Activated naive CD4-positive, alpha-beta T cell treated with Interleukin-2 at 50 U/mL for 16 hours (primary cell): ENCODE measurements around the gene WNK2.
"Not testable (repeated sequence)": the region's sequence is repeated elsewhere in the genome, so short reads cannot be mapped to it uniquely, and the experiment has no call there.

ENCODE experiments used
- DNase-seq: peaks from one replicate; pipeline ENCODE4 v3.0.0-alpha.2; 2020

WNK2 gene

DNA sequence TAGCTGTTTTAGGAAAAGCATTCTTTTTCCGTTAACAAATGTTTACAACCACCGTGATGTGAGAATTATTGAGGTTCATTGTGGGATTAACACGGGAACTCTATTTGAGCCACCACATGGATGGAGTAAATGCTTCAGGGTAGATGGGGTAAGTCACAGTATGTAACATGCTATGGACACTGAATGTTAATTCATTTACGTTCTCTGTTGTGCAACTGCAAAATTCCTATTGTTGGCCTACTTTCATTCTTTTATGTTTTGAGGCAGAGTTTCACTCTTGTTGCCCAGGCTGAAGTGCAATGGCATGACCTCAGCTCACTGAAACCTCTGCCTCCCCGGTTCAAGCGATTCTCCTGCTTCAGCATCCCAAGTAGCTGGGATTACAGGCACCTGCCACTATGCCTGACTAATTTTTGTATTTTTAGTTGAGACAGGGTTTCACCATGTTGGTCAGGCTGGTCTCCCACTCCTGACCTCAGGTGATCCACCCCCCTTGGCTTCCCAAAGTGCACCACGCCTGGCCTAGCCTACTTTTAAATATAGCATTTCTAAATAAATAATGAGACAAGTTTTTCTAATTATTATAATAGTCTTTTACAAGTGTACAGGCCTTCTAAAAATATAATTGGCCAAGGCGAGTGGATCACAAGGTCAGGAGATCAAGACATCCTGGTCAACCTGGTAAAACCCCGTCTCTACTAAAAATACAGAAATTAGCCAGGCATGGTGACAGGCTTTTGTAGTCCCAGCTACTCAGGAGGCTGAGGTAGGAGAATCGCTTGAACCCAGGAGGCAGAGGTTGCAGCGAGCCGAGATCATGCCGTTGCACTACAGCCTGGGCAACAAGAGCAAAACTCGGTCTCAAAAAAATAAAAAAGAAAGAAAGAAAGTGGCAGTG, 169.7 kb downstream of the WNK2 start:
- not testable (repeated sequence) for DNase-seq

DNA sequence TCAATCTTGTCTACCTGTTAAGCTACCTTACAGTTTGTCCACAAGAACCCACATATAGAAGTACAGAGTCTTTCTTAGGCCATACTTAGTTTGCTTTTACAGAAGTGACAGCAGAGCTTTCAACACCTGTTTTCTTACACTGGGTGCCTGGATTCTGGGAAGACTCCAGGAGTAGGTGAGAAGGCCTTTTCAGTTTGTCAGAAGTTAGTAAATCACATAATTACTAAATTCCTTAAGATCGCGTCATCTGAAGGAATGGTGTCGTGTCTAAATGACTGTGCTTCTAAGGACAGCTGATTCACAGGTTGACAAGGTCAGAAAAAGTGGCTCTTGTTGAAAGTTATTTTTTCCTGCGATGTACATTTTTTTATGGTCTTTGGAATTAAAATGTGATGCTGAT, 170.5 kb downstream of the WNK2 start:
- DNase-seq, result no peak

DNA sequence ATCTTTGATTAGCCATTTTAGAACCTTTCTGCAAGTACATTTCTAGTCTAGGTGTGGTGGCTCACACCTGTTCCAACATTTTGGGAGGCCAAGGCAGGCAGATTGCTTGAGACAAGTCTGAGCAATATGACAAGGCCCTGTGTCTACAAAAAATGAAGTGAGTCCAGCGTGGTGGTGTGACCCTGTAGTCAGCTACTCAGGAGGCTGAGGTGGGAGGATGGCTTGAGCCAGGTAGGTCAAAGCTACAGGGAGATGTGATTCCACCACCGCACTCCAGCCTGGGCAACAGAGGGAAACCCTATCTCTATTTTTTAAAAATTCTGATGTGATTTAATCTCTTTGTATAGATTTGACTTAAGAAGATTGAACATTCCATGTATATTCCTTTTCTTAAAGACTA, 171.9 kb downstream of the WNK2 start:
- DNase-seq, result no peak

DNA sequence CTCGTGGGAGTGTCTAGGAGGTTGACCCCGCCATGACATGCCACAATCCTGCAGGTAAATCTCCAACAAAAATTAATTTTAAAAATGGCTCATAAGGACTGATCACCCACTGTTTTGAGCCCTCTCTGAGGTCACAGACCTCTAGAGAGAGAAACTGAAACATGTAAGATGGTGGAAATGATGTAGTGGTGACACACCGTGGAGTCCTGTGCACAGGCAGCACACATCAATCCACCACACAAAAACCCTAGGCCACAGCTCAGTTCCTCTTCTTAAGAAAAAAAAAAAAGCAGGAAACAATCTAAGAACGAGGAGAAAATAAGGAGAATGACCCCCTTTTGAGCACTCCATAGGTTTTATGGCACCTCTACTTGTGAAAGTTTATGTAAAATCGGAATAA, 173.7 kb downstream of the WNK2 start:
- DNase-seq, result no peak

DNA sequence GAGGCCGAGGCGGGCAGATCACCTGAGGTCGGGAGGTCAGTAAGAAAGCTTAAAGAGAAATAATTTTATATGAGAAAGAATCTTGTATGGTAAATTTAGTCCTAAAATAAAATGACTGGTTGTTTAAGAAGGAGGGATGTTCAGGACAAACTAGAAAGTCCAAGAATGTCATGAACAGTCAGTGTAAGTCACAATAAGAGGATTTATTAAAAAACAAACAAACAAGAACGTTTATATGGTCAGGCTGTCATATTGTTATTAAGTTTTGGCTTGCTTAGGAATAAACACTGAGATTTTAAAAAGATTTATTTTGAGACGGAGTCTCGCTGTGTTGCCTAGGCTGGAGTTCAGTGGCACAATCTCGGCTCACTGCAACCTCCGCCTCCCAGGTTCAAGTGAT, 176.0 kb downstream of the WNK2 start:
- not testable (repeated sequence) for DNase-seq

GRCh38 chr9:93361995-93362394, 178.1 kb downstream of the WNK2 start:
- DNase-seq, result no peak

DNA sequence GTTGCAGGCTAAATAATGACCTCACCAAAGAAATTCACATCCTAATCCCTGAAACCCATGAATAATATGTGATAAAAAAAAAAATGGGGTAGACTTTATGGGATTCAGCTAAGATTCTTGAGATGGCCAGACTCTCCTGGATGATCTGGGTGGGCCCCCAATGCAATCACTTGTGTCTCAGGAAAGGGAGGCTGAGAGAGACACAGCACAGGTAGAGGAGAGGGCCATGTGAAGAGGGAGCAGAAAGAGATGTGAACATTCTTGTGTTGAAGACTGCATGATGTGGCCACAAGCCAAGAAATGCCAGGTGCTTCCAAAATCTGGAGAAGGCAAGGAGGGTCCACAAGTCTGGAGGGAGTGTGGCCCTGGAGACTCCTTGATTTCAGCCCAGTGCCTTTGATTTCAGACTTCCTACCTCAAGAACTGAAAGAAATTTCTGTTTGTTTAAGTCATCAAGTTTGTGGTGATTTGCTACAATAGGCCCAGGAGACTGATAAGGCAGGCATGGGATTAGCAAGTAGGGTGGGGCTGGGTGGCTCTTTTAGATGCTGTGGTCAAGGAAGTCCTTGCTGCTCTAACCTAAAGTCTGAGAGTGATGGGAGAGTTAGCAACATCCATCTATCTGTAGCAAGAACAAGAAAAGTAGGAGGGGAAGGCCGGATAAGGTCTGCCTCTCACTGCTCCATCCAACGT, 180.9 kb downstream of the WNK2 start:
- DNase-seq, result no peak

- DNase-seq, result no peak
Measured at GRCh38 chr9:93365427-93366118, 181.6 kb downstream of the WNK2 start.

DNA sequence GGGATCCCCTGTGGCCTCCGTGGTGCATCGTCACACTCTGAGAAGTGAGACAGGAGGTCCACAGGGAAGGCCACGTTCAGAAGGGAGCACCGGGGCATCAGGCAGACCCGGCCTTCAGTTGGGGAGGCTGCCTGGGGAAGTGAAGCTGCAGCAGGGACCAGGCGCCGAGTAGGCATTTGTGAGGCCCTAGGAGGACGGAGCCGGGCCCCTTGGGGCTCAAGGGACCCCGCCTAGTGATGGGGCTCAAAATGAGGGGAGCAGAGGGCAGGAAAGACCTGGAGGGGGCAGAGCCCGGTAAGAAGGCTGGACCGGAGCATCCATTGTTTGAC, 182.1 kb downstream of the WNK2 start:
- no peak for DNase-seq

DNA sequence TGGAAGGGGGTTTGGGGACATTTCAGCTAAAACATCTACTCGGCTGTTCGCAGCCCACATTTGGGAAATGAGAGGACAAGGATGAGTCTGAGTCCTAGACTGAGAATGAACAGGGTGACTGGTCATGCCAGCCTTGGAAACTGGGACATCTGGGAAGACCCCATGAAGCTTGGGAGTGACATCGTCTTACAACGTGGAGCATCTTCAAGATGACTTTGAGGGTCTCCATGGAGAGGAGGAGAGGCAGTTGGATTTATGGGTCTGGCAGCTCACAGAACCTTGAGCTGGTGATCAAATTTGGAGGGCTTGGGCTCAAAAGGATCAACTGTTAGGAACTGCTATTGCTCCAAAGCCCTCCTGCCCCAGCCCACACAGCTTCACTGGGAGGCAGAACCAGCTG, 182.5 kb downstream of the WNK2 start:
- DNase-seq, result not testable (repeated sequence)

GRCh38 chr9:93368437-93368836, 184.5 kb downstream of the WNK2 start:
- no peak for DNase-seq

GRCh38 chr9:93369686-93370085, 185.7 kb downstream of the WNK2 start:
- no peak for DNase-seq
